GM19239 (cell line): ENCODE measurements around the gene BMP2K.
"Not testable (repeated sequence)": the region's sequence is repeated elsewhere in the genome, so short reads cannot be mapped to it uniquely, and the experiment has no call there.

Experiments used
- DNase-seq: peaks from one replicate; pipeline ENCODE4 v3.0.0; 2011; ENCODE audit warnings: low spot score; ENCODE audit not compliant: insufficient read length
- FAIRE-seq: peaks from 2 replicates; lab custom pipeline; 2011; peaks lifted over from hg19 to GRCh38; lab: Jason Lieb, UNC

Gene BMP2K

GRCh38 chr4:78784236-78784865 is 8.2 kb downstream of the BMP2K start:
- FAIRE-seq, result no peak
- no peak for DNase-seq

- DNase-seq (no peak), FAIRE-seq (peak; percentile 4)
These were observed 11.3 kb downstream of the BMP2K start for GRCh38 chr4:78787392-78788006.

GRCh38 chr4:78788007-78788889 is 12.1 kb downstream of the BMP2K start:
- DNase-seq (no peak), FAIRE-seq (peak; percentile 66)

- not testable (repeated sequence) for DNase-seq, FAIRE-seq
These were observed 19.7 kb downstream of the BMP2K start for GRCh38 chr4:78795594-78796416.

- no peak for FAIRE-seq
- no peak for DNase-seq
These were observed 20.4 kb downstream of the BMP2K start for GRCh38 chr4:78796526-78796925.

GRCh38 chr4:78797777-78798284 is 21.7 kb downstream of the BMP2K start:
- FAIRE-seq (no peak), DNase-seq (no peak)

- FAIRE-seq (peak; percentile 47), DNase-seq (no peak)
These were observed 23.7 kb downstream of the BMP2K start for GRCh38 chr4:78799551-78800495.

- DNase-seq (no peak), FAIRE-seq (no peak)
These were observed 24.8 kb downstream of the BMP2K start for GRCh38 chr4:78800965-78801364.

- FAIRE-seq, result peak; percentile 63
- DNase-seq, result no peak
These were observed 27.8 kb downstream of the BMP2K start for GRCh38 chr4:78803983-78804382.

GRCh38 chr4:78806943-78807460 is 30.9 kb downstream of the BMP2K start:
- FAIRE-seq, result no peak
- DNase-seq, result no peak

GRCh38 chr4:78809295-78809694 is 33.1 kb downstream of the BMP2K start:
- FAIRE-seq (peak; percentile 8), DNase-seq (no peak)

GRCh38 chr4:78809928-78810835 is 34.0 kb downstream of the BMP2K start:
- FAIRE-seq (peak; percentile 60), DNase-seq (no peak)

- no peak for FAIRE-seq
- no peak for DNase-seq
These were observed 34.9 kb downstream of the BMP2K start for GRCh38 chr4:78811034-78811433.

- FAIRE-seq (no peak), DNase-seq (no peak)
These were observed 42.5 kb downstream of the BMP2K start for GRCh38 chr4:78818530-78819079.

GRCh38 chr4:78824001-78824400 is 47.9 kb downstream of the BMP2K start:
- FAIRE-seq, result no peak

GRCh38 chr4:78827191-78827590 is 51.0 kb downstream of the BMP2K start:
- no peak for FAIRE-seq
- no peak for DNase-seq

More at GRCh38 chr4:78824001-78824400, 47.9 kb downstream of the BMP2K start:
- DNase-seq, result no peak

- no peak for FAIRE-seq
- no peak for DNase-seq
These were observed 53.1 kb downstream of the BMP2K start for GRCh38 chr4:78829296-78829695.
